ENCODE measurements around the gene ALPI.
"Not testable (repeated sequence)": the region's sequence is repeated elsewhere in the genome, so short reads cannot be mapped to it uniquely, and the experiment has no call there.

The ALPI gene

DNA sequence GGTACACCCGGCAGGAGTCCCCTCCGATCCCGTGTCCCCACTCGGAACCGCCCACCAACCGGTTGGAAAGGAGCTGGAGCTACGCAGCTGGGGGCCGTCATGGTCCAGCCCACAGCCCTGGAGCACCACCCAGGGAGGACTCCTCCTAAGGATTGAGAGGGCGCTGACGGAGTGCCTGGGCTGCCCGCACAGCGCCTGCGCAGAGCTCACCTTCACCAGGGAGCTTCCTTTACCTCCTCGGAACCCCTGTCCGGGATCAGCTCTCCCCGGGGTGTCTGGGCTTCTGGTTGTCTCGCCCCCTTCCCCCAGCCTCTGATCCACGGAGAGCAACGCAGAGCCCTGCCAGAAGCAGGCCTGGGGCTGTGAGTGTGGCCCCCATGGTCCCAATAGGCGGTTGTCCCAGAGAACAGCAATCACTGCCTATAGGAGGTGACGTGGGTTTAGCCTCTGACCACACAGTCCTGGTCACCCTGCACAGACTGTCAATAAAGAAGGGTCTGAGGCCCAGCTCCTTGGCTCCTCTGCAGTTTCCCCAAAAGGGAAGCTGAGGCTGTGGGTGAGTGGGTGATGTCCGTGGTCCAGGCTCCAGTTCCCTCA, 34.7 kb upstream of the ALPI start:
- Histone ChIP-seq H3K4me1 (ENCODE audit: control insufficient read depth, insufficient read depth, low read length, poor library complexity, severe bottlenecking) (peaks cover 7% of the 10 kb centered on the region), H3K36me3 (ENCODE audit: control insufficient read depth, insufficient read depth, low read length) (no peaks in the 10 kb centered on the region), H3K4me3 (ENCODE audit: insufficient read depth, low read depth, low read length, poor library complexity, severe bottlenecking) (peak overlapping the region; percentile 32), H3K27ac (ENCODE audit: insufficient read depth, low read length, poor library complexity, severe bottlenecking) (no peak overlapping the region), H3K9me3 (ENCODE audit: control insufficient read depth, low read length) (no peaks in the 10 kb centered on the region), H3K27me3 (replicated peaks; ENCODE audit: control insufficient read depth, insufficient read depth, low read length, poor library complexity, severe bottlenecking) (peaks cover 9% of the 10 kb centered on the region)
- DNase-seq: no peak

DNA sequence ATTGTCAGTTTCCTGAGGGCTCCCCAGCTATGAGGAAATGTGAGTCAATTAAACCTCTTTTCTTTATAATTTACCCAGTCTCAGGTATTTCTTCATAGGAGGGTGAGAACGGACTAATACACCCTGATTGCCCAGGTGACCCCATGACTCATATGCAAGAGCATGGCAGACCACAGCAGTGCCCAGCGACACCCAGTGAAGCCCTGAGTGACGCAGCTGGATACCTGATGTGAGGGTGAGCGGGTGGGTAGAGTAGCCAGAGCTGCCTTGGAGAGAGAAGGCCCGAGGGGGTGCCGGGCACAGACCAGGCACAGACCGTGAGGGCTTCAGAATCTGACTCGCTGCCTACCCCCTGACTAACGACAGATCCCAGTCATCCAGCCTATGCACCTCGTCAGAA, 33.9 kb upstream of the ALPI start:
- Histone ChIP-seq H3K27me3 (replicated peaks; ENCODE audit: control insufficient read depth, insufficient read depth, low read length, poor library complexity, severe bottlenecking) (peaks cover 9% of the 10 kb centered on the region), H3K4me1 (ENCODE audit: control insufficient read depth, insufficient read depth, low read length, poor library complexity, severe bottlenecking) (peaks cover 7% of the 10 kb centered on the region), H3K9me3 (ENCODE audit: control insufficient read depth, low read length) (no peaks in the 10 kb centered on the region), H3K27ac (ENCODE audit: insufficient read depth, low read length, poor library complexity, severe bottlenecking) (no peak overlapping the region), H3K4me3 (ENCODE audit: insufficient read depth, low read depth, low read length, poor library complexity, severe bottlenecking) (no peak overlapping the region), H3K36me3 (ENCODE audit: control insufficient read depth, insufficient read depth, low read length) (no peaks in the 10 kb centered on the region)
- no peak for DNase-seq

GRCh38 chr2:232422996-232423395, 33.0 kb upstream of the ALPI start:
- H3K4me1 ChIP-seq (ENCODE audit: control insufficient read depth, insufficient read depth, low read length, poor library complexity, severe bottlenecking); H3K36me3 ChIP-seq (ENCODE audit: control insufficient read depth, insufficient read depth, low read length); H3K27me3 ChIP-seq (replicated peaks; ENCODE audit: control insufficient read depth, insufficient read depth, low read length, poor library complexity, severe bottlenecking); DNase-seq; H3K4me3 ChIP-seq (ENCODE audit: insufficient read depth, low read depth, low read length, poor library complexity, severe bottlenecking); H3K27ac ChIP-seq (ENCODE audit: insufficient read depth, low read length, poor library complexity, severe bottlenecking); H3K9me3 ChIP-seq (ENCODE audit: control insufficient read depth, low read length): not testable (repeated sequence)

GRCh38 chr2:232423407-232423806, 32.5 kb upstream of the ALPI start:
- not testable (repeated sequence) for H3K9me3 ChIP-seq (ENCODE audit: control insufficient read depth, low read length); H3K4me3 ChIP-seq (ENCODE audit: insufficient read depth, low read depth, low read length, poor library complexity, severe bottlenecking); H3K27ac ChIP-seq (ENCODE audit: insufficient read depth, low read length, poor library complexity, severe bottlenecking); H3K27me3 ChIP-seq (replicated peaks; ENCODE audit: control insufficient read depth, insufficient read depth, low read length, poor library complexity, severe bottlenecking); H3K4me1 ChIP-seq (ENCODE audit: control insufficient read depth, insufficient read depth, low read length, poor library complexity, severe bottlenecking); H3K36me3 ChIP-seq (ENCODE audit: control insufficient read depth, insufficient read depth, low read length); DNase-seq

- no peak for DNase-seq
- H3K27me3 ChIP-seq (replicated peaks; ENCODE audit: control insufficient read depth, insufficient read depth, low read length, poor library complexity, severe bottlenecking): no peaks in the 10 kb centered on the region
- no peaks in the 10 kb centered on the region for H3K36me3 ChIP-seq (ENCODE audit: control insufficient read depth, insufficient read depth, low read length)
- no peaks in the 10 kb centered on the region for H3K4me1 ChIP-seq (ENCODE audit: control insufficient read depth, insufficient read depth, low read length, poor library complexity, severe bottlenecking)
- H3K27ac ChIP-seq (ENCODE audit: insufficient read depth, low read length, poor library complexity, severe bottlenecking): no peak overlapping the region
- H3K9me3 ChIP-seq (ENCODE audit: control insufficient read depth, low read length): no peaks in the 10 kb centered on the region
- no peak overlapping the region for H3K4me3 ChIP-seq (ENCODE audit: insufficient read depth, low read depth, low read length, poor library complexity, severe bottlenecking)
Measured at GRCh38 chr2:232431705-232432590, 24.0 kb upstream of the ALPI start.

DNA sequence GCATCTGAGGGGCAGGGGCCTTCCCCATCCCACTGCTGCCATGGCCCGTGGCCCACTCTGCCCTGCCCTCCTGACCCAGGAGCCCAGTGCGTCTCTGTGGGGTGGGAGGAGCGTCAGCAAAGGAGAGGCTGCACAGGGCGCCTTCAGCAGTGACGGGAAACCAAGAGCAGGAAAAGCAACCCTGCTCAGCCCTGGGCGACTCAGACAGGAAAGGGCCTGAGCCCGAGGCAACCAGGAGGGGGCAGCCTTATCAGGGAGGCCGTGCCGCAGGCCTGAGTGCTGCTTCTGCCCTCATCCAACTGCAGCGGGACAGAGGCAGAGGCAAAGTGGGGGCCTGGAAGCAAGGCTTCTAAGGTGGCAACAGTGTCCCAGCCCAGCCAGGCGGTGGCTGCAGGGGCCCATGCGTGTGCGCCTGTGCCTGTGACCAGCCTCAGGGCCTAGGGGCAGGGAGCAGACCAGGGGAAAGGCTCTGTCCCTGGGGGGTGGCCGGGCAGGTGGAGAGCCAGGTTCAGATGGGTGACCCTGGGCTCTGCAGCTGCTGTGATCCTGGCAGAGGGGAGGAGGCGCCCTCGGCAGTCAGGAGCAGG, 23.3 kb upstream of the ALPI start:
- no peaks in the 10 kb centered on the region for H3K4me1 ChIP-seq (ENCODE audit: control insufficient read depth, insufficient read depth, low read length, poor library complexity, severe bottlenecking)
- no peak for DNase-seq

GRCh38 chr2:232433622-232434021, 22.3 kb upstream of the ALPI start:
- not testable (repeated sequence) for H3K27ac ChIP-seq (ENCODE audit: insufficient read depth, low read length, poor library complexity, severe bottlenecking); H3K4me1 ChIP-seq (ENCODE audit: control insufficient read depth, insufficient read depth, low read length, poor library complexity, severe bottlenecking); DNase-seq; H3K36me3 ChIP-seq (ENCODE audit: control insufficient read depth, insufficient read depth, low read length); H3K27me3 ChIP-seq (replicated peaks; ENCODE audit: control insufficient read depth, insufficient read depth, low read length, poor library complexity, severe bottlenecking); H3K4me3 ChIP-seq (ENCODE audit: insufficient read depth, low read depth, low read length, poor library complexity, severe bottlenecking); H3K9me3 ChIP-seq (ENCODE audit: control insufficient read depth, low read length)

More for the DNA sequence above, 23.3 kb upstream of the ALPI start:
- Histone ChIP-seq H3K27me3 (replicated peaks; ENCODE audit: control insufficient read depth, insufficient read depth, low read length, poor library complexity, severe bottlenecking) (no peaks in the 10 kb centered on the region), H3K27ac (ENCODE audit: insufficient read depth, low read length, poor library complexity, severe bottlenecking) (no peak overlapping the region), H3K36me3 (ENCODE audit: control insufficient read depth, insufficient read depth, low read length) (no peaks in the 10 kb centered on the region), H3K4me3 (ENCODE audit: insufficient read depth, low read depth, low read length, poor library complexity, severe bottlenecking) (no peak overlapping the region), H3K9me3 (ENCODE audit: control insufficient read depth, low read length) (no peaks in the 10 kb centered on the region)

DNA sequence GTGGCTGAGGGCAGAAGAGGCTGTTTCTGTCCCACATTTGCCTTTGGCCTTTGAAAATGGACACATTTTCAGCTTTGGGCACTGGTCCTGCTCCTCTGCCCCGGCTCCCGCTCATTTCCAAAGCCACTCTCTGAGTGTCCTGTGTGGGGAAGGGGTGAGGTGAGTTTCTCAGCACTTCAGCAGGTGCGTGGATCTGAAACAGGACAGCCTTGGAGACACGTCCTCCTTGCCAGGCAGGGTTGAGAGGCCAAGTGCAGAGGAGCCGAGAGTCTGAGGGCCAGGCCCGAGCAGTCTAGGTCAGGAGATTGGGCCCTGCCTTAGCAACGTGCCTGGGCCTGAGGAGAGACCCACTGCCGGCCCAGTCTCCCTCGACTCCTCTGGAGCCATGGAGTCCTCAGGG, 21.9 kb upstream of the ALPI start:
- Histone ChIP-seq H3K9me3 (ENCODE audit: control insufficient read depth, low read length) (no peaks in the 10 kb centered on the region), H3K27me3 (replicated peaks; ENCODE audit: control insufficient read depth, insufficient read depth, low read length, poor library complexity, severe bottlenecking) (no peaks in the 10 kb centered on the region), H3K36me3 (ENCODE audit: control insufficient read depth, insufficient read depth, low read length) (no peaks in the 10 kb centered on the region), H3K4me3 (ENCODE audit: insufficient read depth, low read depth, low read length, poor library complexity, severe bottlenecking) (no peak overlapping the region), H3K4me1 (ENCODE audit: control insufficient read depth, insufficient read depth, low read length, poor library complexity, severe bottlenecking) (no peaks in the 10 kb centered on the region), H3K27ac (ENCODE audit: insufficient read depth, low read length, poor library complexity, severe bottlenecking) (no peak overlapping the region)
- DNase-seq: no peak

DNA sequence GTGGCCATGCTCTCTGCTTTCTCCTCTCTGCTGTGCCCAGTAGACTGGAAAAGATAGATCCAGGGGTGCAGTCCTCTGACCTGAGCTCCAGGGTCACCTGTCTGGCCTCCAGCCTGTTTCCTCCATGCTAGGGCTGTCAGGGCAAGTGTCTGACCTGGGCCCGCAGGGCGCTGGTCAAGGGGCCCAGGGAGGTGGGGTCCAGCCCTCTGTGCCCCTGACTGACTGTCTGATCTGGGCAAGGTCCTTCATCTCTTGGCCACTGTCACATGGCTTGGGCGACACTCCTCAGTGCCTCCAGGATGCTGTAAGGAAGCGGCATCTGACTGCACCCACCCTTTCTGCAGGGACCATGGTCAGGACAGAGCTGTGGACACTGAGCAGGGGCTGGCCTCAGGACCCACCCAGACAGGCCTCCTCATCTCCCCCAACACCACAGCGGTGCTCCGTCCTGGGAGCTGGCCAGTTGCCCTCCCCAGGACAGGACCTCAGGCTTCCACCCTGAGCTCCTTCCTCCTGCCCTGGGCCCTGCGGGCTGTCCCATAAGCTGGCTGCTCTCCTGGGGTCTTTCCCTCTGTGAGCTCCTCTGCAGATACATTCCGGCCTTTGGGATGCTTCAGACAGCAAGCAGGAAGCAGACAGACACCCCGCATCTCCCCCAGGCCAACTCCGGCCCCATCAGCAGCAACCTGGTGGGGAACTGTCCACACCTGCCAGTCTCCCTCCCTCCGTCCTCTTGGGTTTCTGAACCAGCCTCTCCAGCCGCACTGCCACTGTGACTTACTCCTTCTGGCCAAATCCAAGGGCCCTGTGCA, 21.2 kb upstream of the ALPI start:
- Histone ChIP-seq H3K27me3 (replicated peaks; ENCODE audit: control insufficient read depth, insufficient read depth, low read length, poor library complexity, severe bottlenecking) (no peaks in the 10 kb centered on the region), H3K4me3 (ENCODE audit: insufficient read depth, low read depth, low read length, poor library complexity, severe bottlenecking) (no peak overlapping the region), H3K36me3 (ENCODE audit: control insufficient read depth, insufficient read depth, low read length) (no peaks in the 10 kb centered on the region), H3K9me3 (ENCODE audit: control insufficient read depth, low read length) (no peaks in the 10 kb centered on the region), H3K4me1 (ENCODE audit: control insufficient read depth, insufficient read depth, low read length, poor library complexity, severe bottlenecking) (no peaks in the 10 kb centered on the region), H3K27ac (ENCODE audit: insufficient read depth, low read length, poor library complexity, severe bottlenecking) (no peak overlapping the region)
- no peak for DNase-seq

GRCh38 chr2:232435375-232435648, 20.6 kb upstream of the ALPI start:
- DNase-seq: no peak
- Histone ChIP-seq H3K27ac (ENCODE audit: insufficient read depth, low read length, poor library complexity, severe bottlenecking) (no peak overlapping the region), H3K4me1 (ENCODE audit: control insufficient read depth, insufficient read depth, low read length, poor library complexity, severe bottlenecking) (no peaks in the 10 kb centered on the region), H3K27me3 (replicated peaks; ENCODE audit: control insufficient read depth, insufficient read depth, low read length, poor library complexity, severe bottlenecking) (no peaks in the 10 kb centered on the region), H3K36me3 (ENCODE audit: control insufficient read depth, insufficient read depth, low read length) (no peaks in the 10 kb centered on the region), H3K9me3 (ENCODE audit: control insufficient read depth, low read length) (no peaks in the 10 kb centered on the region), H3K4me3 (ENCODE audit: insufficient read depth, low read depth, low read length, poor library complexity, severe bottlenecking) (no peak overlapping the region)

All from effector memory CD4-positive, alpha-beta T cell (primary cell).